ENCODE data around the gene C19orf53.

Gene C19orf53

GRCh38 chr19:13734751-13735150 is 39.5 kb upstream of the C19orf53 start:
- no peak overlapping the region for H3K4me3 ChIP-seq (ENCODE audit: low read depth, low read length)
- TF ChIP-seq, protein P1, sequence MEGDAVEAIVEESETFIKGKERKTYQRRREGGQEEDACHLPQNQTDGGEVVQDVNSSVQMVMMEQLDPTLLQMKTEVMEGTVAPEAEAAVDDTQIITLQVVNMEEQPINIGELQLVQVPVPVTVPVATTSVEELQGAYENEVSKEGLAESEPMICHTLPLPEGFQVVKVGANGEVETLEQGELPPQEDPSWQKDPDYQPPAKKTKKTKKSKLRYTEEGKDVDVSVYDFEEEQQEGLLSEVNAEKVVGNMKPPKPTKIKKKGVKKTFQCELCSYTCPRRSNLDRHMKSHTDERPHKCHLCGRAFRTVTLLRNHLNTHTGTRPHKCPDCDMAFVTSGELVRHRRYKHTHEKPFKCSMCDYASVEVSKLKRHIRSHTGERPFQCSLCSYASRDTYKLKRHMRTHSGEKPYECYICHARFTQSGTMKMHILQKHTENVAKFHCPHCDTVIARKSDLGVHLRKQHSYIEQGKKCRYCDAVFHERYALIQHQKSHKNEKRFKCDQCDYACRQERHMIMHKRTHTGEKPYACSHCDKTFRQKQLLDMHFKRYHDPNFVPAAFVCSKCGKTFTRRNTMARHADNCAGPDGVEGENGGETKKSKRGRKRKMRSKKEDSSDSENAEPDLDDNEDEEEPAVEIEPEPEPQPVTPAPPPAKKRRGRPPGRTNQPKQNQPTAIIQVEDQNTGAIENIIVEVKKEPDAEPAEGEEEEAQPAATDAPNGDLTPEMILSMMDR (IDR thresholded peaks at IDR 0.05; ENCODE audit: low read depth, low read length, missing control alignments): no peak
- no peak for DNase-seq (ENCODE audit: low read depth)

- TF ChIP-seq, protein P1 (IDR thresholded peaks at IDR 0.05; ENCODE audit: low read depth, low read length, missing control alignments): no peak
- DNase-seq (ENCODE audit: low read depth): no peak
Measured at GRCh38 chr19:13738073-13738472, 36.2 kb upstream of the C19orf53 start.

DNA sequence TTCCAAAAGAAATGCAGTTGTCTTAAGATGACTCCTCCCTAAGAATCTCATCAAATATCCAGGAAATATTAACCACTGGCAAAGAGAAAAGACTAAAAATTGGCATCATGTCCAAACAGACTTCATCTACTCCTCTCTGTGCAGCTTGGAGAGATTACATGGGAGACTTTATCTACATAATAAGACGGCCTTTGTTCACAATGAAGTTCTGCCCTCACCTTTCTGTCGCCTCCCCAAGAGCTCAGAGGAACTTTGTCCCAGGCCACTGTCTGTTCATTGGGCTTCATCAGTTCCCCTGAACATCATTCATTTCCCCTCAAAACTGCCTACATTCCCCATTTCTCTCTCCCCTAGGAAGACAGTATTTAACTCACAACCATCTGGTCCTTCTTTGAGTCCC is 32.4 kb upstream of the C19orf53 start:
- H3K4me3 ChIP-seq (ENCODE audit: low read depth, low read length): no peak overlapping the region
- TF ChIP-seq, protein P1 (IDR thresholded peaks at IDR 0.05; ENCODE audit: low read depth, low read length, missing control alignments): no peak
- DNase-seq (ENCODE audit: low read depth): no peak

More at GRCh38 chr19:13738073-13738472, 36.2 kb upstream of the C19orf53 start:
- H3K4me3 ChIP-seq (ENCODE audit: low read depth, low read length): no peak overlapping the region

DNA sequence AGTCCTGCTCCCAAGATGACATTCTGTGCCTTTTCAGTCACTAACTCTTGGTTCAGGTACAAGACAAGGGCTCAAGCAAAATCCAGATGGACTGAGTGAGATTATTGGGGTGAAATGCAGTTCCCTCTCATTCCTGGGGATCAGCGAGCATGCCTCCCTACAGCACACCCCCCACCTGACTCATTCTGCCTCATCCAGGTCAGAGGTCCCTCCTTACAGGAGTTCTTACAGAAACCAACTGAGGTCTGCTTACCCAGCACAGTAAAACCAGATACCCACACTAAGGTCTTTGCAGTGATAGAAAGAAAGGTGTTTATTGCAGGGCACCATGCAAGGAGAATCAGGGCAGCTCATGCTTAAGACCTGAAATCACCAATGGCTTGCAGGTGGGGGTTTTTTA is 31.5 kb upstream of the C19orf53 start:
- H3K4me3 ChIP-seq (ENCODE audit: low read depth, low read length): no peak overlapping the region
- TF ChIP-seq, protein P1 (IDR thresholded peaks at IDR 0.05; ENCODE audit: low read depth, low read length, missing control alignments): no peak
- no peak for DNase-seq (ENCODE audit: low read depth)

DNA sequence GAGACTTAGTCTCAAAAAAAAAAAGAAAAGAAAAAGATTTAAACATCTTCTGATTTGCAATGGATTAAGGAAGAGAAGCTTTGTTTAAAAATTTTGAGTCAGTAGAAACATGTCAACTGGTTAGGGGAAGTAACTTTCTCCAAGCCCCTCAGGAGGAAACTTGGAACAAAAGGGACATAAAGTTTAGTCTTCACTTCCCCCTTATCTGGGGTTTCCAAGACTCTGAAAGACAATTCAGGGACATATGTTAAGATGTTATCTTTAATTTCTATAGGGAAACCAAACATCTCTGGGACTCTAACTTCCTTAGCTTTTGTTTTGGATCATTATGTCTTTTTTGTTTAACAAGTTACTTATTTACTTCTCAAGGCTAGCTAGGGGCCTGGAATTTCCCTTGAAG is 30.1 kb upstream of the C19orf53 start:
- TF ChIP-seq, protein P1 (IDR thresholded peaks at IDR 0.05; ENCODE audit: low read depth, low read length, missing control alignments): no peak
- no peak for DNase-seq (ENCODE audit: low read depth)
- no peak overlapping the region for H3K4me3 ChIP-seq (ENCODE audit: low read depth, low read length)

GRCh38 chr19:13747098-13747453 is 27.2 kb upstream of the C19orf53 start:
- H3K4me3 ChIP-seq (ENCODE audit: low read depth, low read length): peak overlapping the region; percentile 93
- no peak for DNase-seq (ENCODE audit: low read depth)
- TF ChIP-seq, protein P1 (IDR thresholded peaks at IDR 0.05; ENCODE audit: low read depth, low read length, missing control alignments): no peak

DNA sequence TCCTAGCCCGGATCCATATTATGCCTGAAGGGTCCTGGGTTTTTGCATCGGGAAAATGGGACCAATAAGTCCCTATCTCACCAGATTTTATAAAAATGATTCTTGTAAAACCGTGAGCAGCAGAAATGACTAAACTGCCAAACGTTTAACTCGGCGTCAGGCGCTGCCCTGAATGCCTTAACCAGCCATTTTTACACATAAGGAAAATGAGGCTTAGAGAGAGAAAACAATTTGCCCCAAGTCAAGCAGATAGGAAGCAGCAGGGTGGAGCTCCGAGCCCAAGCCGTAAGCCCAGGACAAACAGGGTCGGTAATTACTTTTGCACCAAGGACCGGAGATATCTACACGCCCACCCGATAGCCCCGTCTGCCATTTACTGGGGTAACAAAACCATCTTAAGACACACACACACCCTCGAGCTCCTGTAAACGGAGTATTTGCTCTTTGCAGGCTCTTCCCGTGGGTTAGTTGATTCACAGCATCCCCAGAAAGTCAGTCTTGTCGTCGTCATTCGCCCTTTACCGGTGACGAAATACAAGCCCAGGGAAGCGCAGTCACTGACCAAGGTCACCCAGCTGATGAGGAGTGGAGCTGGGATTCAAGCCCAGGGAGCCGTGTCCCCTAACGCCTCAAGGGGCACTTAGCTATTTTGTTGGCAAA is 26.0 kb upstream of the C19orf53 start:
- no peak for DNase-seq (ENCODE audit: low read depth)
- TF ChIP-seq, protein P1 (IDR thresholded peaks at IDR 0.05; ENCODE audit: low read depth, low read length, missing control alignments): no peak
- H3K4me3 ChIP-seq (ENCODE audit: low read depth, low read length): peak overlapping the region; percentile 93
